T-helper 17 cell (primary cell): ENCODE measurements around the gene PSMC4. TPM values are rescaled to one million over a fixed set of nuclear protein-coding genes. Genes with fewer than 3 reads are reported as not detected.

Experiments used
- ATAC-seq: fragments of 150-1000 bp; cut with Tn5 transposase; 2 replicates; pipeline ENCODE4 v1.10.0; 2021; ENCODE audit warnings: mild to moderate bottlenecking, moderate library complexity
- DNase-seq, 3 donors: peaks; one replicate each; pipeline versions ENCODE4 v3.0.0 to v3.0.0-alpha.2; 2020 to 2021
- H3K9me3 ChIP-seq: one replicate; pipeline ENCODE4 v1.7.0; 2013; ENCODE audit warnings: low read length, mild to moderate bottlenecking; ENCODE audit not compliant: control insufficient read depth, poor library complexity, severe bottlenecking
- H3K27ac Mint-ChIP-seq: one replicate; pipeline ENCODE4 v1.8.0; 2022; ENCODE audit warnings: mild to moderate bottlenecking, moderate library complexity, mixed read lengths
- H3K27me3 Mint-ChIP-seq: one replicate; pipeline ENCODE4 v1.8.0; 2022; ENCODE audit warnings: mixed read lengths
- H3K36me3 Mint-ChIP-seq: one replicate; pipeline ENCODE4 v1.8.0; 2022; ENCODE audit warnings: low read depth, mixed read lengths
- H3K4me1 Mint-ChIP-seq: one replicate; pipeline ENCODE4 v1.8.0; 2022; ENCODE audit warnings: mild to moderate bottlenecking, mixed read lengths
- H3K4me3 Mint-ChIP-seq: one replicate; pipeline ENCODE4 v1.8.0; 2022; ENCODE audit warnings: mild to moderate bottlenecking, moderate library complexity, mixed read lengths
- total RNA-seq, 4 donors: library from RNA in 2 of 4; stranded (reverse) in 2 of 4; gene quantifications; one replicate each; pipeline ENCODE4 v1.2.3 and lab custom pipeline; 2022 to 2026

PSMC4 gene
- total RNA-seq, 2 donors from 2014 or later, result 82.2 to 87.5 TPM

DNA sequence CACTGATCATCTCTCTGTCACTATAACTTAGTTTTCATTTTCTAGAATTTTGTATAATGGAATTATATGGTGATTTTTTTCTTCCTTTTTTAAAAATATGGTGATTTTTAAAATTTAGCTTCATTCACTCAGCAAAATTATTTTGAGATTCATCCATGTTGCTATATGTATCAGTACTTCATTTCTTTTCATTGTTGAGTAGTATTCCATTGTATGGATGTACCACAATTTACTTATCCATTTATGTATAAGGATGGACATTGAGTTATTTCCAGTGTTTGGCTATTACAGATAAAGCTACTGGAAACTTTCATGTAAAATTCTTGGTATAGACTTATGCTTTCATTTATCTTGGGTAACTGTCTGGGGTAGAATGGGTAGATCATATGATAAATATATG lies 38.7 kb downstream of the PSMC4 start:
- no peaks in the 10 kb centered on the region for H3K27me3 Mint-ChIP-seq
- H3K36me3 Mint-ChIP-seq, result peaks cover 22% of the 10 kb centered on the region
- no peak overlapping the region for H3K4me3 Mint-ChIP-seq
- H3K9me3 ChIP-seq, result peaks cover 10% of the 10 kb centered on the region
- no peak for DNase-seq
- no peak overlapping the region for H3K27ac Mint-ChIP-seq
- ATAC-seq, result no peak
- H3K4me1 Mint-ChIP-seq, result no peaks in the 10 kb centered on the region

DNA sequence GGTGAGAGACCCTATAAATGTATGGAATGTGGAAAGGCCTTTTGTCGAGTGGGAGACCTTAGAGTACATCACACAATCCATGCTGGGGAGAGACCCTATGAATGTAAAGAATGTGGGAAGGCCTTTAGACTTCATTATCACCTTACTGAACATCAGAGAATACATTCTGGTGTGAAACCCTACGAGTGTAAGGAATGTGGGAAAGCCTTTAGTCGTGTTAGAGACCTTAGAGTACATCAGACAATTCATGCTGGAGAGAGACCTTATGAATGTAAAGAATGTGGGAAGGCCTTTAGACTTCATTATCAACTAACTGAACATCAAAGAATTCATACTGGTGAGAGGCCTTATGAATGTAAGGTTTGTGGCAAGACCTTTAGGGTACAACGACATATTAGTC lies 43.0 kb downstream of the PSMC4 start:
- Mint-ChIP-seq H3K27ac (no peak overlapping the region), H3K4me3 (no peak overlapping the region), H3K27me3 (no peaks in the 10 kb centered on the region), H3K4me1 (no peaks in the 10 kb centered on the region), H3K36me3 (peaks cover 8% of the 10 kb centered on the region)
- DNase-seq (no peak), ATAC-seq (no peak)
- H3K9me3 ChIP-seq, result peaks cover 14% of the 10 kb centered on the region

DNA sequence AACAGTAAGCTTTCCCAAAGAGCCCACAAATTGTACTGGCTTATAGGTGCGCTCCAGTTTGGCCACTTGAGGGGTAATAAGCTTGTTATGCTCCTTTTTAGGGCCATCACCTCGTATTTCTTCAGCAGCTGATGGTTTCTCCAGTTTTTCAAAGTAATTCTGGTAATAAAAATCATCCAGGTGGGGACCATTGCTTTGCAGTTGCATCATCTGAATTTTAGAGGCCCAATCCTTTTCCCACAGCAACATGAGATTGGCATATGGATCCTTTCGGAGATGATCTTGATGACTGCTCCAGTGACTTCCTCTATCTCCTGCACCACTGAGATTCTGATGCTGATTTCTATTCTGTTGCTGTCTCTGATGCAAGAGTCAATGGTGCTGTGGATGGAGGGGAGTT lies 53.0 kb downstream of the PSMC4 start:
- DNase-seq, result no peak
- Mint-ChIP-seq H3K27me3 (no peaks in the 10 kb centered on the region), H3K27ac (no peak overlapping the region), H3K36me3 (no peaks in the 10 kb centered on the region), H3K4me1 (no peaks in the 10 kb centered on the region), H3K4me3 (no peak overlapping the region)
- ATAC-seq, result no peak
- peaks cover 39% of the 10 kb centered on the region for H3K9me3 ChIP-seq

DNA sequence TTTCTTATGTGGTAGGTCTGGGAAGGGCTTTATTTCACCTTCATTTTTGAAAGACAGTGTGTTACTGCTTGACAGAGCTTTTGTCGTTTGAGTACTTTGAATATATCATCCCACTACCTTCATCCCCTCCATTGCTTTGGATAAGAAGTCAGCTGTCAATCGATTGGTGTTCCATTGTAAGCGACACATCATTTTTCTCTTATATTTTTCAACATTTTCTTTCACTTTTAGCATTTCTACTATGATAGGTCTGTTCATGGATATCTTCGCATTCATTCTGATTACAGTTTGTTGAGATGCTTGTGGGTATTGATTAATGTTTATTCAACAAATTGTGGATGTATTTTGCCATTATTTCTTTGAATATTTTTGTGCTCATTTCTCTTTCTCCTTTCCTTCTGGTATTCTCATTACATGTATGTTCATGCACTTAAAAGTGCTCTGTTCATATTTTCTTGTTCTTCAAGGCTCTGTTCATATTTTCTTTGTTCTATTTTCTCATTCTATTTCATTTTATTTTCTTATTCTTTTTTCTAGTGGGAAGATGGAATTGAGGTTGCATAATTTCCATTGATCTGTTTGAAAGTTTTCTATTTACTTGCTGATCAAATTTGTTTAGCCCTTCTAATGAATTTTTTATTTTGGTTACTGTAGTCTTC lies 55.1 kb downstream of the PSMC4 start:
- peaks cover 44% of the 10 kb centered on the region for H3K9me3 ChIP-seq
- H3K36me3 Mint-ChIP-seq, result no peaks in the 10 kb centered on the region
- no peak overlapping the region for H3K27ac Mint-ChIP-seq
- H3K4me3 Mint-ChIP-seq, result no peak overlapping the region
- no peaks in the 10 kb centered on the region for H3K4me1 Mint-ChIP-seq
- H3K27me3 Mint-ChIP-seq, result no peaks in the 10 kb centered on the region
- DNase-seq, result no peak
- ATAC-seq, result no peak

DNA sequence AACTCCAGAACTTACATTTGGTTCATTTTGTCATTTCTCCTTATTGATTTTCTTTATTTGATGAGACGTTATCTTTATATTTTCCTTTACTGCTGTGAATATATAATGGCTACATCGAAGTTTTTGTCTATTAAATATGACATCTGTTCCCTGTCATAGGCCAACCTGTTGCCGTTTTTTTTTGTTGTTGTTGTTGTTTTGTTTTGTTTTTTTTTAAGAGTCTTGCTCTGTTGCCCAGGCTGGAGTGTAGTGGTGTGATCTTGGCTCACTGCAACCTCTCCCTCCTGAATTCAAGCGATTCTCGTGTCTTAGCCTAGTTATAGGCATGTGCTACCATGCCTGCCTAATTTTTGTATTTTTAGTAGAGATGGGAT lies 55.6 kb downstream of the PSMC4 start:
- Mint-ChIP-seq H3K27me3 (no peaks in the 10 kb centered on the region), H3K27ac (no peak overlapping the region), H3K36me3 (no peaks in the 10 kb centered on the region), H3K4me3 (no peak overlapping the region), H3K4me1 (no peaks in the 10 kb centered on the region)
- no peak for DNase-seq
- no peak for ATAC-seq
- H3K9me3 ChIP-seq, result peaks cover 49% of the 10 kb centered on the region

Other genes with a start within 250 kb of the PSMC4 start
- gene CLC, start 233.1 kb upstream of the PSMC4 start, total RNA-seq, result 1 to 10 TPM; 1.9 to 8.2 TPM
- gene LEUTX, start 192.3 kb upstream of the PSMC4 start, total RNA-seq, result not detected
- gene DYRK1B, start 137.0 kb upstream of the PSMC4 start, total RNA-seq, result 10 to 100 TPM; 47.5 to 55.5 TPM
- gene FBL, start 124.8 kb upstream of the PSMC4 start, total RNA-seq, result 100 to 1,000 TPM; 255 to 264 TPM
- 10 to 100 TPM in 1 of 2 donors, 1 to 10 TPM in 1; 9.1 to 10.1 TPM for gene FCGBP, start 36.5 kb upstream of the PSMC4 start, total RNA-seq
- 1 to 10 TPM; 2.5 to 2.7 TPM for gene ZNF546, start 25.9 kb downstream of the PSMC4 start, total RNA-seq
- 10 to 100 TPM; 15.1 to 16.8 TPM for gene ZNF780B, start 85.1 kb downstream of the PSMC4 start, total RNA-seq
- 1 to 10 TPM; 6.4 to 9.5 TPM for gene ZNF780A, start 119.8 kb downstream of the PSMC4 start, total RNA-seq
- gene MAP3K10, start 220.3 kb downstream of the PSMC4 start, total RNA-seq, result 10 to 100 TPM; 20.7 to 28.5 TPM
- not detected for gene TTC9B, start 247.2 kb downstream of the PSMC4 start, total RNA-seq